ENCODE results near the gene RAB4B.
"Not testable (repeated sequence)": the region's sequence is repeated elsewhere in the genome, so short reads cannot be mapped to it uniquely, and the experiment has no call there.

The RAB4B gene

DNA sequence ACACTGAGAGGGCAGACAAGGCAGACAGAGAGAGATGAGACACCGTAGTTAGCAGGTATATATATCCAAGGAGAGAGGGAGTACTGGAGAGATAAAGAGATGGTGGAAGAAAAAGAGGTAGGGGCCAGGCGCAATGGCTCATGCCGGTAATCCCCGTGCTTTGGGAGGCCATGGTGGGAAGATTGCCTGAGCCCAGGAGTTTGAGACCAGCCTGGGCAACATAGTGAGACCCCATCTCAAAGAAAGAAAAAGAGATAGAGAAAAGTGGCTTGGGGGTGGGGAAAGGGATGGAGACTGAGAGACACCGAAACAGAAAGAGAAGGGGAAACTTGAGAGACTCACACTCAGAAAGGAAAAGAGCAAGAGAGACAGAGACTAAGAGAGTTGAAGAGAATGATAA is 2.5 kb downstream of the RAB4B start:
- DNase-seq (ENCODE audit: low read depth): no peak

DNA sequence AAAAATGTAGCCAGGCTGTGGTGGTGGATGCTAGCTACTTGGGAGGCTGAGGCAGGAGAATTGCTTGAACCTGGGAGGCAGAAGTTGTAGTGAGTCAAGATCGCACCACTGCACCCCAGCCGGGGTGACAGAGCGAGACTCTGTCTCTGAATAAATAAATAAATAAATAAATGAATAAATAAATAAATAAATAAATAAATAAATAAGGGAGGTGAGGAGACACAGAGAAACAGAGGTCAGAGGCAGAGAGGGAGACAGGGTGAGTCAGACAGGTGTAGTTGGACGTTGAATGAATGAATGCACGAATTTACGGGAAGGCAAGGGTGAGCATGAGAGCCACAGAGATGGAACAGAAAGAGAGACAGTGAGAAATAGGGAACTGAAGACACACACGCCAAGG is 3.1 kb downstream of the RAB4B start:
- no peak for DNase-seq (ENCODE audit: low read depth)

DNA sequence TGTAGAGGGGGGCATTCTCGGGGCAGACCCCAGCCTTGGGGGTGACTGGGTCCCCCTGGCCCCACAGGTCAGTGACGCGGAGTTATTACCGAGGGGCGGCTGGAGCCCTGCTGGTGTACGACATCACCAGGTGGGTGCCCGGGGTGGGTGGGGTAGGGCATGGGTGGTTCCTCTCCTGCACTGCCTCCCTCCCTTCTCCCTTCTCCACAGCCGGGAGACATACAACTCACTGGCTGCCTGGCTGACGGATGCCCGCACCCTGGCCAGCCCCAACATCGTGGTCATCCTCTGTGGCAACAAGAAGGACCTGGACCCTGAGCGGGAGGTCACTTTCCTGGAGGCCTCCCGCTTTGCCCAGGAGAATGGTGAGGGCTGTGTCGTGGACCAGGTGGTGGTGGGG is 5.7 kb downstream of the RAB4B start:
- no peak for DNase-seq (ENCODE audit: low read depth)

DNA sequence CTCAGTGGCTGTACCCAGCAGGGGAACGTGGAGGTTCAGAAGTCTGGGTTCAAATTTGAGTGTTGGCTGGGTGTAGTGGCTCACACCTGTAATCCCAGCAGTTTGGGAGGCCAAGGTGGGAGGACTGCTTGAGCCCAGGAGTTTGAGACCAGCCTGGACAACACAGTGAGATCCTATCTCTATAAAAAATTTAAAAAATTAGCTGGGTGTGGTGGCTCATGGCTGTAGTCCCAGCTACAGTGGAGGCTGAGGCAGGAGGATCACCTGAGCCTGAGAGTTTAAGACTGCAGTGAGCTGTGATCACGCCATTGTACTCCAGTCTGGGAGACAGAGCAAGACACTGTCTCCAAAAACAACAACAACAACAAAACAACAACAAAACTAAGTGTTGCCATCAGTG is 6.1 kb downstream of the RAB4B start:
- DNase-seq (ENCODE audit: low read depth): not testable (repeated sequence)

DNA sequence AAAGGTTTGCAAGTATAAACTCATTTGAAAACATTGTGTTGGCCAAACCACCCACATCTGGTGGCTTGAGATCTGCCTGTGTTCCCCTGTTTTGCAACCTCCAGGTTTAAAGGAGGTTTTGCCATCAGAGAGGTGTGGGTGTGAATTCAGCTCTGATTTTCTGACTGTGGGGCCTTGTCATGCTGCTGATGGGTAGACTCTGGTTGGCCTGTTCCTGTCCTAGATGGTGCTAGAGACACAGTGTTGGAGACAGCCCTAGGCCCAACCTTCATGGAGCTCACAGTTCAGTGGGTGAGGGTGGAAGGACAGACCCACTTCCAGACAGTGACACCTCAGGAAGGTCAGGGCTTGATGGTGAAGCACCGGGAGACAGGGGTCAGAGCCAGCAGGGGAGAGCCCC is 7.5 kb downstream of the RAB4B start:
- no peak for DNase-seq (ENCODE audit: low read depth)

DNA sequence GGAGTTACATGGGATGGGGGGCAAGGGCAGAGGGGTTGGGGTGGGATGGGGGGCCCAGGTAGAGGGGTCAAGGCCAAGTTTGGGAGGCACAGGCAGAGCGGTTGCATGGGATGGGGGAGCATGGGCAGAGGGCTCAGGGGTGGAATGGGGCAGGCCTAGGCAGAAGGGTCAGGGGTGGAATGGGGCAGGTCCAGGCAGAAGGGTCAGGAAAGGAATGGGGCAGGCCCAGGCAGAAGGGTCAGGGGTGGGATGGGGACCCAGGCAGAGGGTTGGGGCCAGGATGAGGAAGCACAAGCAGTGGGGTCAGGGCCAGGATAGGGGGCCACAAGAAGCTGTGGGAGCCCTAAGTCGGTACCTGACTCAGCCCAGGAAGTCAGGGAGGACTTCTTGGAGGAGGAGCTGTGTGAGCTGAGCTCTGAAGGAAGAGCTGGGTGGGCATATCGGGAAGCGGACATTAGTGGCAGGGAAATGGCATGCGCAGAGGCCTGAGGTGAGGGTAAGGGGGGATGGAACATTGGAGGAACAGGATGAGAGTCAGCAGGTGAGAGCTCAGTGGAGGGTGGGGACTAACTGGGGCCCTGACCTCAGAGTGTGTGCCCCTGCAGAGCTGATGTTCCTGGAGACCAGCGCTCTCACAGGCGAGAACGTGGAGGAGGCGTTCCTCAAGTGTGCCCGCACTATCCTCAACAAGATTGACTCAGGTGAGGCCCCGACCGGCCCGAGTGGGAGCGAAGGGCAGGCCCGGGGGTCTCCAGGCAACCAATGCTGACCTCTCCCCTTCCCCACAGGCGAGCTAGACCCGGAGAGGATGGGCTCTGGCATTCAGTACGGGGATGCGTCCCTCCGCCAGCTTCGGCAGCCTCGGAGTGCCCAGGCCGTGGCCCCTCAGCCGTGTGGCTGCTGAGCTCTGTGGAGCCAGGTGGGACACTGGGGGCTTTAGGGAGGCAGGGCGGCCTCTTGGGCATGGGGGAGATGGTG is 8.3 kb downstream of the RAB4B start:
- DNase-seq (ENCODE audit: low read depth): no peak

DNA sequence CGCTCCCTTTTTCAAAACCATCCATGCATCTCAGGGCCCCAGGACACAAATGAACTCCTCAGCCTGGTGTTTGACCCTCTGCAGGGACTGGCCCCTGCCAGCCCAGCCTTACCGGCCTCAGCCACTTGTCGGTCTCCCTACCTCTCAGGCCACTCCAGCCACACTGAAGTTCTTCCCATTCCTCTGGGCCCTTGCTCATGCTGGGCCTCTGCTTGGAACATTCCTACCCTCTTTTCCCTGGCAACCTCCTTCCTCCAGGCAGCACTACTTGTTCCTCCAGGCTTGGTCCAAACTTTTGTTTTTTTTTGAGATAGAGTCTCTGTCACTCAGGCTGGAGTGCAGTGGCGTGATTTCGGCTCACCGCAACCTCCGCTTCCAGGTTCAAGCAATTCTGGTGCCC is 13.3 kb downstream of the RAB4B start:
- no peak for DNase-seq (ENCODE audit: low read depth)

DNA sequence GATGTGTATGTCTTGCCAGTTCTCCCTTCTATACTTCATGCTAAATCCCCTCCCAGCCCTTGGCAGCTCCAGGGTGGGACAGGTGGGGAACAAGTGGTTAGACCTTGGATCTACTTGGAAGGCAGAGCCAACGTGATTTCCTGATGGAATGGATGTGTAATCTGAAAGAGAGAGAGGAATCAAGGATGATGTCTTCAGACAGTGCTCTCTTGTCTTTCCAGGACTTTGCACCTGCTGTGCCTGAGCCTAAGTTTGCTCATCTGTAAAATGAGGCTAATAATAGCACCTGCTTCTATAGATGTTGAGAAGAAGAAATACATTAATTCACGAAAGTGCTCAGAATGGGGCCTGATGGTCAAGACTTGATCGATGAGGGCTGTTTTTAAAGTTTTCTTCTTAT is 13.9 kb downstream of the RAB4B start:
- no peak for DNase-seq (ENCODE audit: low read depth)

DNA sequence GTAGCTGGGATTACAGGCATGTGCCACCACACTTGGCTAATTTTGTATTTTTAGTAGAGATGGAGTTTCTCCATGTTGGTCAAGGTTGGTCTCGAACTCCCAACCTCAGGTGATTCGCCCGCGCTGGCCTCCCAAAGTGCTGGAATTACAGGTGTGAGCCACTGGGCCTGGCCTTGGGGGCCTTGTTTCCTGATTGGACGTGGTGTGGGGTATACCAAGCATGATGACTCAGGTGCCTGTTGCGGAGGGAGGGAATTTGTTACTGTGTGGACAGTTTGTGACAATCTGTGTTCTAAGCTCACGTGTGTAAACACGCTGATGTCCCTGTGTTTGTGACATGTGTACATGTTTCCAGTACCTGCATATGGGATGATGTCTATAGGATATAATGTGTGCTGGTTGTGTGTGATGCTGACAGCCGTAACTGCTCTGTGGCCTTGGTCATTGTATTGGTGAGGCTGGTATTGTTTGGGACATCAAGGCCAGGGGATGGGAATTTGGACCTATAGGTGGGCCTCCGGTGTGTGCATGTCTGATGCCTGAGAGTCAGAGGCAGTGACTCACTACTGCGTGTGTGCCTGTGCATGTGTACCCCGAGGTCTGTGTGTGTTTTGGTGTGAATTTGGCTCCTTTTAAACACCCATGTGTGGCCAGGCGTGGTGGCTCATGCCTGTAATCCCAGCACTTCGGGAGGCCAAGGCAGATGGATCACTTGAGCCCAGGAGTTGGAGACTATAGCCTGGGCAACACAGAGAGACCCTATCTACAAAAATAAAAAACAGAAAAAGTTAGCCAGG is 19.3 kb downstream of the RAB4B start:
- no peak for DNase-seq (ENCODE audit: low read depth)

DNA sequence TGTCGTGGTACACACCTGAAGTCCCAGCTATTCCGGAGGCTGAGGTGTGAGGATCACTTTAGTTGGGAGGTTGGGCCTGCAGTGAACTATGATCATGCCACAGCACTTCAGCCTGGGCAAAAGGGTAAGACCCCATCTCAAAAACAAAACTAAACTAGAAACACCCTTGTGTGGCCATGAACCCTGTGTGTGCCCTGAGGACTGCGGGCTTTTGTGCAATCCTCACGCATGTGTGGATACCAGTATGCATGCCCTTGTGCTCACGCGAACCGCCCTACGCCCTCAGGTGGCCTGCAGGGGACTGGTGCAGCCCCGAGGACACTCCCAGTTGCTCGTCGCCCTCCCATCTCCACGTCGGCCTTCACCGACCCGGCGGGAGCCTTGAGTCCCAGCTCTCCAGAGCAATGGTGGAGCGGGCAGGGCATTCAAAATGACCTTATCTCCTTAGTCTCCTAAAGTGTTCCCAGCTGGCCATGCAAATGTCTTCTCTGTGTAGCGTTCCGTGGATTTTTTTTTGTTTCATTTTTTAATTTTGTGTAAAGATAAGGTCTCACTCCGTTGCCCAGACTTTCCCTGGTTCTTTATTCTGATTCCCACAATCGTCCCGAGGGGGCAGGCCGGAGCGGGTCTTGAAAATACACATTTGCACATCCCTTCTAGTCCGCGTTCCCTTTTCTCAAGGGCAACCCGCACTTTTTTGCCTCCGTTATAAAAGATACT is 20.1 kb downstream of the RAB4B start:
- DNase-seq (ENCODE audit: low read depth): peak; percentile 75

DNA sequence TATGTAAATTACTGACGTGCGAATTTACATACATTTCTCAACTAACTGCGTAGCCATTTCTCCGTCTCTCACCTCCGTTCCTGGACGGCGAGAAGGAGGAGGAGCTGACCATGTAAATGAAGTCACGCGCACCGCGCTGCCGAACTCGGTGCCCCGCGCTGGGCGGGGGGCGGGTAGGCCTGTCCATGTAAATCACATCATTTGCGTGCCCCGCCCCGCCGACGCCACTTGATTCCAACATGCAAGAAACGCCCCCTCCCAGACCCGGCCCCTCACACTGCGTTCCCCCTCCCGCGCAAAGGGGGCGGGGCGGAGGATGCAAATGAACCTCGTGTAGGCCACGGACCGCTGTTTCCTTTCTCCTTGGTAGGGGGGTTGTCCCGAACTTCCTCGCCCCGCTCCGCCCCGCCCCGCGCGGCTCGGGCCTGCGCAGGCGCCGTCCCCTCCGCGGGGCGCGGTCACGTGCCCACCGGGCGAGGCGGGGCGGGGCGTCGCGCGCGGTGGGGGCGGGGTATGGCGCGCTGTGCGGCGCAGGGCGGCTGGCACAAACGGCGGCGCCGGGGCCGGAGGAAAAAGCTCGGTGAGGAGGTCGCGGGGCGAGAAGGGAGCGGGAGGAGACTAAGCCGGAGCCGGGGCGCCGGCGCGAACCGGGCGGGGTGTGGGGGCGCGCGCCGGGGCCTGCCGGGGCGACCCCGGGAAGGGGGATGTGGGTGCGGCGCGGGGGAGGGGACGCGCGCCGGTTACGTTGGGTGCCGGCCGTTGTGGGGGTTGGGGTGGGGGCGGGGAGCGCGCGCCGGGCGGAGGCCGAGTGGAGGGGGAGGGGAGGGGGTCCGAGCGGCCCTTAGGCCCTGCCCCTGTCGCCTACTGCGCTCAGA is 20.9 kb downstream of the RAB4B start, which contains the start of gene EGLN2:
TSS of gene EGLN2 (plus strand) at position 509 of the 875 bp plus-strand sequence. CDS start 1,382 bp downstream, outside the sequence.
- peak; percentile 99 for DNase-seq (ENCODE audit: low read depth)

DNA sequence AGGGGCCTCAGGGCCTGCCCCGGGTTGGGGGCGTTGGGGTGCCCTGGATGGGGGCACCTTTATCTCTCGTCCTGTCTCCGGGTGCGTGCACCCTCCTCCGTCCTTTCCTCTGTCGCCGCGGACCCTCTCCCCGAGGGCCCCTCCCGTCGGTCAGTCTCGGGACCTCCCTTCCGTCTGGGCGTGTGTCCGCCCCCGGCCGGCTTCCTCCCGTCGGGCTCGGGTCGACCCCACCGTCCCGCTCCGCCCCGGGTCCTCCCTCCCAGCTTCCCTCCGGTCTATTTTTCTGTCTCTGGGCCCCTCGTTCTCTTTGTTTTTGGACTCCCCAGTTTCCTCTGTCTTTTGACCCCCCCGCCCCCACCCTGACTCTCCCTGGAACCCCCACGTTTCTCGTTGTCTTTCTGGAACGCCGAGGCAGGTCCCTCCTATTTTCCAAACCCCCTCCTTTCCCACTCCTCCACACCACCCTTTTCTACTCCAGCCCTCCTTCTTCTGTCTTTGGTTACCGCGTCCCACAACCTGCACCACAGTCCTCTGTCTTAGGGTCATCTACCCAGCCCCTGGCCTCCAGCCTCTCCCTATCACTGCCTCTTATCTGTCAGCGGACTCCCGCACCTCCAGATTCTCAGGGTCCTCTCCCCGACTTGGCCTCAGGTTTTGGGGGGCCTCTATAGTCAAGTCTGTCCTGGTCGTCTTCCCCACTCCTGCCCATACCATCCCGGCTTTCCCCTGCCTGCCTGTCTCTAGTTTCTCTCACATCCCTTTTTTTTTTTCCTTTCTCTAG is 21.7 kb downstream of the RAB4B start:
- DNase-seq (ENCODE audit: low read depth): peak; percentile 52

DNA sequence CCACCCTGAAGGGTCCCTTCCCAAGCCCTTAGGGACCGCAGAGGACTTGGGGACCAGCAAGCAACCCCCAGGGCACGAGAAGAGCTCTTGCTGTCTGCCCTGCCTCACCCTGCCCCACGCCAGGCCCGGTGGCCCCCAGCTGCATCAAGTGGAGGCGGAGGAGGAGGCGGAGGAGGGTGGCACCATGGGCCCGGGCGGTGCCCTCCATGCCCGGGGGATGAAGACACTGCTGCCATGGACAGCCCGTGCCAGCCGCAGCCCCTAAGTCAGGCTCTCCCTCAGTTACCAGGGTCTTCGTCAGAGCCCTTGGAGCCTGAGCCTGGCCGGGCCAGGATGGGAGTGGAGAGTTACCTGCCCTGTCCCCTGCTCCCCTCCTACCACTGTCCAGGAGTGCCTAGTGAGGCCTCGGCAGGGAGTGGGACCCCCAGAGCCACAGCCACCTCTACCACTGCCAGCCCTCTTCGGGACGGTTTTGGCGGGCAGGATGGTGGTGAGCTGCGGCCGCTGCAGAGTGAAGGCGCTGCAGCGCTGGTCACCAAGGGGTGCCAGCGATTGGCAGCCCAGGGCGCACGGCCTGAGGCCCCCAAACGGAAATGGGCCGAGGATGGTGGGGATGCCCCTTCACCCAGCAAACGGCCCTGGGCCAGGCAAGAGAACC is 22.4 kb downstream of the RAB4B start:
- no peak for DNase-seq (ENCODE audit: low read depth)

DNA sequence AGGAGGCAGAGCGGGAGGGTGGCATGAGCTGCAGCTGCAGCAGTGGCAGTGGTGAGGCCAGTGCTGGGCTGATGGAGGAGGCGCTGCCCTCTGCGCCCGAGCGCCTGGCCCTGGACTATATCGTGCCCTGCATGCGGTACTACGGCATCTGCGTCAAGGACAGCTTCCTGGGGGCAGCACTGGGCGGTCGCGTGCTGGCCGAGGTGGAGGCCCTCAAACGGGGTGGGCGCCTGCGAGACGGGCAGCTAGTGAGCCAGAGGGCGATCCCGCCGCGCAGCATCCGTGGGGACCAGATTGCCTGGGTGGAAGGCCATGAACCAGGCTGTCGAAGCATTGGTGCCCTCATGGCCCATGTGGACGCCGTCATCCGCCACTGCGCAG is 22.9 kb downstream of the RAB4B start:
- no peak for DNase-seq (ENCODE audit: low read depth)

DNA sequence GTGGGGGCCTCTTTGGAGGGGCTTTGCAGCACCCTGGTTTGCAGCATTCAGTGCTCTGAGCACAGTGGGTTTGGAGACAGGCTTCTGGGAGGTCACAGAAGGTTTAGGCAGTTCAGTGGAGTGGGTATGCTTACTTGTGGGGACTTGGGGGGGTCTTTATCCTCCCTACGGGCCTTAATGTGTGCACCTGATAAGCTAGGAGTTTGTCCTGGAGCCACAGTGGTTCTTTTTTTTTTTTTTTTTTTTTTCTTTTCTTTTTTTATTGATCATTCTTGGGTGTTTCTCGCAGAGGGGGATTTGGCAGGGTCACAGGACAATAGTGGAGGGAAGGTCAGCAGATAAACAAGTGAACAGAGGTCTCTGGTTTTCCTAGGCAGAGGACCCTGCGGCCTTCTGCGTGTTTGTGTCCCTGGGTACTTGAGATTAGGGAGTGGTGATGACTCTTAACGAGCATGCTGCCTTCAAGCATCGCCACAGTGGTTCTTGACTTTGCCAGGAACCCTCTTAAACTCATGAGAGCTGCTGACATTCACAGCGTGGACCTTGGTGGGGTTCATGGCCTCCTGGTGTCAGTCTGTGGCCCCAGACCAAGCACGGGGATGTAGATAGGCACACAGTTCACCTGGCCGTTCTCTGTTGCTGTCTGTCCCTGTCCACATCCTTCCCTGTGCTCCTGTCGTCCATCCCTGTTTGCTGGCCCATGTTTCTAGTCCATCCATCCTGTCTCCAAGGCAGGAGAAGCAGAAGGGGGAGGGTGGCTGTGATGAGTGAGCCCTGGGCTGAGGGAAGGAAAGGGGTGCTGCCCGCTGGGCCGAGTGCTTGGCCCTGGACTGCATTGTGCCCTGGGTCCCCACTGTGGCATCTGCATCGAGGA is 23.6 kb downstream of the RAB4B start:
- no peak for DNase-seq (ENCODE audit: low read depth)

DNA sequence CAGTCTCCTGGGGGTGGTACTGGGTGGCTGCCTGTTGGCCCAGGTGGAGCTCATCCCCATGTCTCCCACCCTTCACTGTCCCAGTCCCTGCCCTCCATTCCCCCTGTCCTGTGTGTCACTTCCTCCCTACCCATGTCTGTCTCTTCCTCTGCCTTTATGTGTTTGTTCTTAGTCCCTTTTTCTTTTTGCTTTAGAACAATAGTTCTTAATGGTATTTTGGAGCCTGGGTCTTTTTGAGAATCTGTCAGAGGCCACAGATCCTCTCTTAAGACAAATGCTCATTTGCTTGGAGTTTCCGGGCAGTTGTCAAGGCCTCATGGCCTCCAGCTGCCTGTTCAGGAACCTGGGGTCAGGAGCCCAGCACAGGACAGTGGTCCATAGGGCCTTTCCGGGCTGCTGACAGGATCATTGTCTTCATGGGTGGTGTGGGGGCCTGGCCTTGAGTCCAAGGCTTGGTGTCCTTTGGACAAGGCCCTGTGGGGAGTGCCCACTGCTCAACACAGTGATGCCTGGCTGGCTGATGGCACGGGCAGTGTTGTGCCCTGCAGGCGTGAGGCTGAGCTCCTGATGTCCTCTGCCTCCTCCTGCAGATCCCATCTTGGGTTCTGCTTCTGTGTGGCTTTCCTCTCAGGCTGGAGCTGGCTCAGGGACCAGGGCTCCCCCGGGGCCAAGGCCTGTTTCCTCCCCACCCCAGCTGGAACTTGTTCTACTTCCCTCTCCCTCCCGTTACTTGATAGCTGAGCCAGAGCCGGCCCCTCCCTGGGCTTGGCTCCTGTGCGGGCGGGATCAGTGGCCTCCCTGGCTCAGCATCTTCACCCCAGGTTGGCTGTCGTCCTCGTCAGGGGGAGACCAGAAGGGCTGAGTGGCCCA is 24.5 kb downstream of the RAB4B start:
- DNase-seq (ENCODE audit: low read depth): no peak

DNA sequence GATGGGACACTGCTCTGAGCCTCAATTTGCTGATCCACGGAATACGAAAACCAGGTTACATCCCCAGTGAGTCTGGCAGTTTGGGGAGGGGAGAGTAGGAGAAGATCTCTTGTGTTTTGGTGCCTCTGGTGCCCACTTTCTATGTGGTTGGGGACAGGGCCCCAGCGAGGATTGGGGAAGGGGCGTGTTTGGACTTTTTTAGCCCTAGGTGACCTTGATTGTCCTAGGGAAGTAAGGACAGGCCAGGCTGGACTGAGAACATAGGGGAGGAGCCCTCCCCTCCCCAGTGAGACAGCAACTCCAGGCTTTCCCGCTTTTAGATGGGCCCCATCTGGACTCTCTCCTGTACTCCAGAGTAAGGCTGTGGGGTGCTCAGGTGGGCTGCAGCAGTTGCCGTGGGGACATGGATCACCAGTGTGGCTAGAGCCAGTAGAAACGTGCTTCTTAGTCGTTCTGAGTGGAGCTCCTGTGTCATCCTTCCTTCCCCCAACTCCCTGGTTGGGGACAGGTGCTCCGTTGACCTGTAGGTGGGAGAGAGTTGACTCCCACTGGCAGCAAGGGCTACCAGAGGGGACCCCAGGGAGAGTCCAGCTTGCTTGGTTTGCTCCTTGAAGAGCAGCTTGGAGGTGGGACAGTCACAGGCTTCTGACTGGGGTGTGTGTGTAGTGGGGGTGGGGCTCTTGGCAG is 25.3 kb downstream of the RAB4B start:
- DNase-seq (ENCODE audit: low read depth): no peak
